Activated CD4-positive, CD25-positive, alpha-beta regulatory T cell treated with anti-CD3 and anti-CD28 coated beads, Interleukin-2, amount 50 U/mL, for 24 hours (primary cell): ENCODE data around the gene TBRG4.
"Not testable (repeated sequence)": the region's sequence is repeated elsewhere in the genome, so short reads cannot be mapped to it uniquely, and the experiment has no call there.

ENCODE experiments used
- ATAC-seq, 2 donors: fragments of 150-1000 bp; cut with Tn5 transposase; one replicate each; pipeline ENCODE4 v1.10.0; 2021; ENCODE audit warnings: mild to moderate bottlenecking in 1 of 2, moderate library complexity in 1 of 2

The TBRG4 gene

DNA sequence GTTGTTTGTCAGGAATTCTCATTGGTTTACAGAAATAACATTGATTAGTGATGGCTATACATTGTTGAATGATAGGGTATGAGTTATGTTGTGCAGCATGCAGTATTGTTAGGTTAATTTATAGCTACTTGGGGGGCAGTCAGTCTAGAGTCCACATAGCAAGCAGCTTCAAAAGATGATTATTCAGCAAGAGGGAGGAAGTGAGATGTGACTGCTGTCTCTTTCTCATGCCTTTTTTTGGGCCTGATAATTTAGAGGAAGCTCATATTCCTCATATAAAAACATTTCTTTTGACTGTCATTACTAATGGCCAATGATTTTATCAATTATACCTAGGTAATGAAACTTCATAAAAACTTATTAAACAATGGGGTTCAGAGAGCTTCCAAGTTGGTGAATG lies 3.4 kb upstream of the TBRG4 start:
- ATAC-seq, result no peak

DNA sequence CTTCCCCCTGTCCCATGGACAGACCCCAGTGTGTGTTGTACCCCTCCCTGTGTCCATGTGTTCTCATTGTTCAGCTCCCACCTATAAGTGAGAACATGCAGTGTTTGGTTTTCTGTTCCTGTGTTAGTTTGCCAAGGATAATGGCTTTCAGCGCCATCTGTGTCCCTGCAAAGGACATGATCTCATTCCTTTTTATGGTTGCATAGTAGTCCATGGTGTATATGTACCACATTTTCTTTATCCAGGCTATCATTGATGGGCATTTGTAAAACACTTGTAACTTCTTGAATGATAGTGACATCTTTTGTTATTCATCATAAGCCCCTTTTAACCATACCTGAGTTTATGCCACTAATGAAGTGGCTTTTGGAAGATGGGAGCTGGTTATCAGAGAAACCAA lies 2.8 kb upstream of the TBRG4 start:
- ATAC-seq, result not testable (repeated sequence)

DNA sequence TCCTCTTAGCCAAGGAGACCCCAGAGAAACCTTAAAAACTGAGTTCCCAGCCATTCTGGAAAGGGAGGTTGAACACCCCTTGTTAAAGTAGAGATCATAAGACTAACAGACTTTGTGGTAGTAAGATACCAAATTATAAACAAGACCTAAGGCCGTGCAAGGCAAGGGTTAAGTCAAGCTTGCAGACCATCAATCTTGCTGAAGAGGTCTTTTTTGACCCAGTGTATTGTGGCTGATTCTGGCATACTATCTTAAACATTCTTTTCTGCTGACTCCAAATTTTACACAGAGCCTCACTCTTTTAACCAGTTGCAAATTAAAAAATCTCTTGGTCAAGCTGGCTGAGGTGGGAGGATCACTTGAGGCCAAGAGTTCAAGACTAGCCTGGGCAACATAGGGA lies 1.2 kb upstream of the TBRG4 start:
- ATAC-seq, result no peak

DNA sequence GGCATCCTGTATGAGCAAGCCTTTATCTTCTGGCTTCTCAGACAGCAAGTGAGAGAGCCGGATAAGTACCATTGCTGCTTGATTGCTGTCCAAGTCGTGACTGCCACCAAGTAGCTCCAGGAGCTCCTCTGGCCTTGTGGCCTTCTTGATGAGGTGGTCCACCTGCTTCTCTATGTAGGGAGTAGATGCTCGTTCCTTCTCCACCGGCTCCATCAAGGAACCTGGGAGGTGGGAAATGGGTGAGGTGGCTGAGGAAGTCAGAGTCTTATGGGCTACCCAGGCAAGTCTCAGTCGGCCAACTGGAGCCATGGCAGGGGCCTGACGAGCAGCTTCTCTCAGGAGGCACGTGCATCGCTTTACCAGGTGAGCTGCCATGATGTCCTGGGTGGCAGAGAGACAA lies 2.6 kb downstream of the TBRG4 start:
- no peak for ATAC-seq

DNA sequence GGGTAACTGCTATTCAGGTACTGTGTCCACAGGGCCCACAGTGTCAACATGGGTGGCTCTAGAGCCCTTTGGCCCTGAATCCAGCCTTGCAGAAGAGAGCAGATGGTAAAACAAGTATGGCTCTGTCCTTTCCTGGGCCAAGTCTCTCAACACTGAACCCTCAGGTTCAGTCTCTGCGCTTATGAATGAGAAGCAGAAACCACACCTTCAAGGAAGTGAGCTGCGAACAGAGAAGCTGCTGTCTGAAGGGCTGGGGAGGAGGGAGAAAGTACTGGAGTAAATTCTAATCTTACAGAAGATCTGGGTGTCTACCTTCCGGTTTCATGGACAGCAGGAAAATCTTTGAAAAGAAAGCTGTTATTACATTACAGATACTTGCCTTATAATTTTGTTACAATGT lies 4.1 kb downstream of the TBRG4 start:
- ATAC-seq, result no peak

DNA sequence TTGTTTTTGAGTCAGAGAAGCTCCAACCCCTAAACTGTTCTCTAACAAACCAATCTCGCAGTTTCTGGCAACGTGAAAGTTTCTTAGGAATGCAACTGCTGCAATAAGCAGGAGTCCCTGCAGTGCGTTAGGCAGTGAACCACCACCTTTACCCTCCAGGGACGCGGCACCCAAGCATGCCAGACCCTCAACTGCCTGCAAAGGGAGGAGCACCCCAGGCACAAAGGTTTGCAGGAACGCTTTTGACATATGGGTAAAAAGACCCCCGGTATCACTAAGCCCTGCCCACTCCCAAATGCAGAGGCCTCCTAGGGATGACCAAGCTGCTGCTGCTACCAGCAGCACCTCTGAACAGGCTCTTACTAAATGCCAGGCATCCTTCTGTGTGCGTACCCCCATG lies 4.7 kb downstream of the TBRG4 start:
- ATAC-seq, result no peak

DNA sequence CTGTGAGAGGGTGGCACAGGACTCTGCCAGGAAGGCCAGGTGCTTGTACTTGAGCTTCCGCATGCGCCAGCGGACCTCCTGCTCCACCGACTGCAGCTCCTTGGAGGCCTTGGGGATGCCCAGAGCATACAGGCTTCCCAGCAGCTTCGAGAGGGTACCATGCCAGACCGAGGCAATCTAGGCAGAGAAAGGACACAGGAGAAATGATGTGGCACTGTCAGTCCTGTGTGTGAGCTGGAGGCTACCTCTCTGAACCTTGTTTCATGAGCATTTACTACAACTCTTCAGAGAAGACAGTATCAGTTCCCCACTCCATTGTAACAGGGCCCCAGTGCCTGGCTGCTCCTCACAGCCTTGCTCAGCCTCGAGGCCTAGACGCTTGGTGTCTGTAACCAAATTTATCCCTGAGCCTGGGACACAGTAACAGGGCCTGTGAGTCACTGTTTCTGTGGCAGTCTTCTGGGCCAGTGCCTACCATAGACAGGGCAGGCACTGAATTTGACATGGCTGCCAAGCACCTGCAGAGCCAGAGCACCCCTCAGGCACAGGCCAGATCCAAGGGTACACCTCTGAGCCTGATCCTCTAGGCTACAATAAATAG lies 5.8 kb downstream of the TBRG4 start:
- ATAC-seq, result peak in 1 of 2 donors; percentile 12

DNA sequence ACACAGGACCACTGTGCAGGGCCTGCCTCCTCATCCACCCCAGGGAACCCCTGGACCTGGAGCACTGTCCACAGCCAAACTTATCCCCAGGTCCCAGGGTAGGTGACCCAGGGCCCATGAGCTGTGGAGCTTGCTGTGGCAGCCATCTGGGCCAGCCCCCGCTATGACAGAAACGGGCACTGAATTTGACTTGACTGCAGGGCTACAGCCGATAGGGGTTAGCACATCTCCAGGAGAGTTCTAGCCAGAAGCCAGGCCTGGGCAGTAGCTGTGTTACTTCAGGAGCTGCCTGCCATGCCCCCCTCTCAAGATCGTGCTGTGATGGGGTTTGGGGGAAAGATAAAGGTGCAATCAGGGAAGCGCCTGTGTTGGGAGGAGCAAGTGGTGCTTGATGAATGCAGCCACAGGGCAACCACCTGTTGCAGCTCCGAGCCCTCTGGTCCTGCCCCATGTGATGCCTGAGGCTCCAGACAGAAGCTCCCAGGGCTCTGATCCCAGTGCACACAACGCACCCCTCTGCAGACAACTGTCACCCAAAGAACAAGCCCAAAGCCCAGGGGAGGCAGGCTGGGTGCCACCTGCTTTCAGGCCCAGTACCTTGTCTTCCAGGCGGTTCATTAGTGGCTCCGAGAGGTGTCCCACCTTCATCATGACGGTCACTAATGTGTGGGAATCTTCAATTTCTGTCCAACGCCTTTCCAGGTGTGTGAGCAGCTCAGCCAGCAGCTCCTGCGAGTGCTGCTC lies 6.5 kb downstream of the TBRG4 start:
- ATAC-seq, result no peak

DNA sequence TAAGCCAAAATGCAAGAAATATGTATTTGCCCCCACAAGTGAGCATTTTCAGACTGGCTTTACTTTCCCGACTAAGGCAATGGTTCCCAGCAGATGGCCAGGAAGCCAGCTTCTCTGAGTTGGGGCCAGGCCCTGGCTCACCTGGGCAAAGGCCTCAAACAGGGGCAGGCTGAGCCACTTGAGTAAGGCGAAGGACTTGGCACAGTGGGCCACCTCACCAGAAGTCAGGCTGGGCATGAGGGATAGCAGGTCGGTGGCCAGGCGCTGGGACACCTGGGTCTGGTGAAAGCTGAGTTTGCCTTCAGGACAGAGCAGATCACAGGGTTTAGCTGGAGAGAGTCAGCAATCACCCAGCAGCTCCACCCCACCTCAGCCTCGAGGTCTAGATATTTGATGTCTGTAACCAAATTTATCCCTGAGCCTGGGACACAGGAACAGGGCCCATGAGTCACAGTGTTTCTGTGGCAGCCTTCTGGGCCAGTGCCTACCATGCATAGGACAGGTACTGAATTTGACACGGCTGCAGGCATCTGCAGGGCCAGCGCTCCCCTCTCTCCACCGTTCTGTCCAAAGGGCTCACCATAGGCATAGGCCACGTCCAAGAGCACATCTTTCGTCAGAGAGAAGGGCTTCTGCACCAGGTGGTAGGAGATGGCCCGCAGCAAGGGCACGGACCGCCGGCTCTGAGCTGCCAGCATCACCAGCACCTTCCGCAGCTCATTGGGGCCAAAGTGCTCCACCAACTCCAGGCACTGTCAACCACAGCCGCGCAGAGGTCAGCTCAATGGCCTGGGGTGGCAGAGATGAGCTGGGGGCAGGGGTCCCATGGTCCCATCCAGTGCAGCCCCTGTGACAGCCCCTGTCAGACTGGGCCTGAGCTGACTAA lies 7.3 kb downstream of the TBRG4 start:
- no peak for ATAC-seq

DNA sequence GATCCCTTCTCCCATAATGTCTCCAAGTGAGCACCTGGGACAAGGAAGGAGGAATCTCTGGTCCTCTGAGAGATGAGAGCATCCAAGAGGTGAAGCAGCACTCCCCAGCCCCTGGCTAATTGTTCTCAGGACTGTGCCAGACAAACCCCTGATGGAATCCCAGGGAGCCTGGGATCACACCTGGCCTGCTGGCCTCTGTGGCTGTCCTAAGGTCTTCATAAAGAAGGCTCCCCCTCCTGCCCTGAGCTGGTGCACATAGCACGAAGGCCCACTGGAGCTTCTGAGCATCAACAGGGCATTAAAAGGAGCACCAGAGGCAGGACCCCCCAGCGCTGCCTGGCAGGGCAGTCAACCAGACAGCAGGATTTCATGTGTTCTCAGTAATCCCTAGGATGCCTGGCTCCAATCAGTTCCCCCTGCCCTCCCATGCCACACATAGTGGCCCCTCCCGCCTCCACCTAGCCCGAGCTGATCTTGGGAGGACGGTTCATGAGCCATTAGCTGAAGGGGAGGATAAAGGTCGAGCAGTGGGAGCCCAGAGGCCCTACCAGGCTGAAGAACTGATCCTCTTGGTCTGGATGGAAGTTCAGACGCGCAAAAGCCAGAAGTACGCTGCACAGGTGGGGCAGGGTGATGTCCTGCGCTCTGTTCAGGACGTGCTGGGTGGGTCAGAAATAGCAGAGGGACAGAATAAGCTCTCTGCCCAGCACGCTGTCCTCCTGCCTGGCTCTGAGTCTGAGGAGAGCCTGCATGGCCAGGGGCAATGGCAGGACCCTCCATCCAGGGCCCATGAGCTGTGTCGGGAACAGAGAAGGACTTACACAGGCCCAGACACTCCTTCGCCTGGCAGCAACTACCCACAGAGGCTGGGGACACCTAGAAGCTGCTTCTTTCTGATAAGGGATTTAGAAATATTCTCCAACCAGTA lies 8.4 kb downstream of the TBRG4 start:
- ATAC-seq, result no peak

DNA sequence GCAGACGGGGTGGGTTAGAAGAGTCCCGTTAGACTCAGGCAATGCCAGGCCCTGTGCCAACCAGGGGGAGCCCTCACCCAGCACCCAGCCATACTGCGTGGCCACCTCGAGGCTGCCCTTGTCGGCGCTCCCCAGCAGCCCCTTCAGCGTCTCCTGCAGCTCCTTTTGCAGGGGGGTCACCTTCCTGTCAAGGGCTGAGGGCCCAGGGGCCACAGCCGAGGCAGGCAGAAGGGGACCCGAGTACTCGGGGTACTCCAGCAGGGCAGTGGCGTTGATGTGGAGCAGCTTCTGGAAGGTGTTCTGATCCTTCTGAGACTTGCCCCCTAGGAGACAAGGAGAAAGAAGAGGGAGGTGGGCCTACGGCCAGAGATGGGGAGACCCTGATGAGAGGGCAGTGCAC lies 9.7 kb downstream of the TBRG4 start:
- ATAC-seq, result no peak

DNA sequence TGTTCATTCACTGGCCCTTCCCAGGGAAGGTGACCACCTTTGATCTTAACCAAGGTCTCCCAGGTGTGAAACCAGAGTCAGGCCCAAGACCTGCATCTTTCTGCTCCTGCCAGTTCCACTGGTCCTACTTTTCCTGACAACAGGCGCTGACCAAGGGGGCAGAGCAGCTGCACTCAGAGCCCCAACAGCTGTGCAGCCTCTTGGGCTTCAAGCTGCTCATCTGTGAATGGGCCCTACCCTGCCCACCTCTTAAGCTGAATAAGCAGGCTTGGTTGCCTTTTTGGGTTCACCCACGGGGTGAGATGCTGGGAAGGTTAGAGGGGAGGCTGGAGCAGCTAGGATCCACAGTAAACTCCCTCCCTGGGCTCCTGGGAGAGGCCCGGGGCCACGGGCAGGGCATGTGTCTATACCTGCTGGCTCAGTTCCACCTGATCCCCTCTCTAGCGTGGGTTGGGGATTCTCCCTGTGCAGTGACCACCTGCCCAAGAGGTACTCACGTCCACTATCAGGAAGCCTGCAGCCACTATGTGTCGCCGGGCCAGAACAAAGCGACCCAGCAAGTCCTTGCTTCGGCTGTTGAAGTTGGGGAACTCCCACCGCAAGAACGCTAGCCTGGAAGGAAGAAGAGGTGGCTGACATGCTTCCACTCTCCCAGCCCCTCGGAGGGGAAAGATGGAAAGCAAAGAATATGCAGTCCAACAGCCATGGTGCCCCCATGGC lies 10.6 kb downstream of the TBRG4 start:
- ATAC-seq, result no peak

DNA sequence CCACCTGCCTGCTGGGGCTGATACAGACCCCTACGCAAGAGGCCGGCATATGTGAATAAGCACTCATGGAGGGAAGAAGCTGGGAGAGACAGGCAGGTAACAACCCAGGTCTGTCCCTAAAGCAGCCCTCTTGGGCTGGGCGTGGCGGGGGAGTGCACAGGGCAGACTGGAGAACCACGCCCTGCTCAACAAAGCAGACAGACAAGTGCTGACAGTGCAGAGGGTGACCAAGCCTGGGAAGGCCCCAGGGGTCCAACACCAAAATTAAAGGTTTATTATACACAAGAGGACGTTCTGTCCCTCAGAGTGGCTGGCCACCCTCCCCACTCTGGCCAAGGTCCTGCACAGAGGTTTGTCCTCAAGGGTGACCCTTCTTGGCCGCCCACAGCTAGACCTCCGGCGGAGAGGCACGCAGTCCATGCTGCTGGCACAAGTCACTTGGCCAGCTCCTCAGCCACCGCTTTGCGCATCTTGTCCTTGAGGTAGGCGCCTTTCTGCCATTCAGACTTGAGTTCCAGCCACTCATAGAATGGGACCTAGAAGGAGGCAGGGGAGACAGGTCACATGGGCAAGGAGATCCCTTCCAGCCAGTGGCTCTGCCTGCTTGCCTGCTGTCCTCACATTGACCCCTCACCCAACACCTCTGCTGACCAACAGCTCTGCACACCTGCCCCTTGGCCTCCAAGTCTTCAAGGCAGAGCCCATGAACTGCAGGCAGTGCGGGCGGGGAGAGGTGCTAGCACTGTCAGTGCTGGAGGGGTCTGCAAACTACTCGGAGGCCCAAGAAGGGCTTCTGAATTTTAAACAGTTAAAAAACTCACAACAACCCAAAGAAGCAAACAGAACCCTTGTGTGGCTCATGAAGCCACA lies 11.4 kb downstream of the TBRG4 start:
- ATAC-seq, result peak in 1 of 2 donors; percentile 13

DNA sequence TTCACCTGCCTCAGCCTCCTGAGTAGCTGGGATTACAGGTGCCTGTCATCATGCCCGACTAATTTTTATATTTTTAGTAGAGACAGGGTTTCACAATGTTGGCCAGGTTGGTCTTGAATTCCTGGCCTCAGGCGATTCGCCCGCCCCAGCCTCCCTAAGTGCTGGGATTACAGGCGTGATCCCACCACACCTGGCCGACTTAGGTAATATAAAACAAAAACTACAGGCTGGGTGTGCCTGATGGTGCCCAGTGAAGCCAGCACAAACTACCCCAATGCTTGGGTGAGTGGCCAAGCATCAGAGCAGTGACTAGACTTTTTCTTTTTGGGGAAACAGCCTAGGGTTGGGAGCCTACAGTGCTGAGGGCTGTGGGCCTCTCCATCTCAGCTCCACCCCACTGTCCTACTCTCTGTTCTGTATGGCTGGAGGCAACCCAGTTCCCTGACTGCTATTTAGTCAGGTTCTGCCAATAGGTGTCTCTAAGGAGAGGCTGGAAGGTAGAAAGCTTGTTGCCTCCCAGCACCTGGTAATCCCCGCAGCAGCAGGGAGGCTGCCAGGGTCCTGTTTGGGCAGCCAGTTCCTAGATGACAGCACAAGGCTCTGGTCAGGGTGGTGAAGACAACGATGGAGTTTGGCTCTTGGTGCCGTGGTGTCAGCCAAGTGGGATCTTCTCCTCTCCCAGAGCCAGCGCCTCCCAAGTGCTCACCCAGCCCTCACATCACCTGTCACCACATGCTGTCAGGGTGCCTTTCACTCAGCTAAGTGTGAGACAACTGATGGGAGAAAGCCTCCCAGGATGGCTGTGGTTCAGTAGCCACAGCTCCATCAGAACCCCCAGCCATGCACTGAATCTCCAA lies 12.3 kb downstream of the TBRG4 start:
- peak in 1 of 2 donors; percentile 13 for ATAC-seq

DNA sequence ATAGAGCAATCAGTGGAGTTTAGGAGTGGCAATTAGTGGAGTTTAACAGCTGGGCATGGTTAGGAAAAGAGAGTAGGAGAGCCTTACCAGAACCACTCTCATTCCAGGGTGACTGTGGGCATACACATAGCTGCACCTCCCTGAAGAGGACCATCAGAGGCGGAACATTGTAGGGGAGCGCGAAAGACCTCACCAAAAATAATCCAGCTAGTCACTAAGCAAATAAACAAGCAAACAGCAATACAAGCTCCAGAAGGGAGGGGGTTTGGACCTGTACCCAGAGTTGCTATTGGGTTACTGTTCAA lies 18.6 kb downstream of the TBRG4 start:
- ATAC-seq, result no peak

DNA sequence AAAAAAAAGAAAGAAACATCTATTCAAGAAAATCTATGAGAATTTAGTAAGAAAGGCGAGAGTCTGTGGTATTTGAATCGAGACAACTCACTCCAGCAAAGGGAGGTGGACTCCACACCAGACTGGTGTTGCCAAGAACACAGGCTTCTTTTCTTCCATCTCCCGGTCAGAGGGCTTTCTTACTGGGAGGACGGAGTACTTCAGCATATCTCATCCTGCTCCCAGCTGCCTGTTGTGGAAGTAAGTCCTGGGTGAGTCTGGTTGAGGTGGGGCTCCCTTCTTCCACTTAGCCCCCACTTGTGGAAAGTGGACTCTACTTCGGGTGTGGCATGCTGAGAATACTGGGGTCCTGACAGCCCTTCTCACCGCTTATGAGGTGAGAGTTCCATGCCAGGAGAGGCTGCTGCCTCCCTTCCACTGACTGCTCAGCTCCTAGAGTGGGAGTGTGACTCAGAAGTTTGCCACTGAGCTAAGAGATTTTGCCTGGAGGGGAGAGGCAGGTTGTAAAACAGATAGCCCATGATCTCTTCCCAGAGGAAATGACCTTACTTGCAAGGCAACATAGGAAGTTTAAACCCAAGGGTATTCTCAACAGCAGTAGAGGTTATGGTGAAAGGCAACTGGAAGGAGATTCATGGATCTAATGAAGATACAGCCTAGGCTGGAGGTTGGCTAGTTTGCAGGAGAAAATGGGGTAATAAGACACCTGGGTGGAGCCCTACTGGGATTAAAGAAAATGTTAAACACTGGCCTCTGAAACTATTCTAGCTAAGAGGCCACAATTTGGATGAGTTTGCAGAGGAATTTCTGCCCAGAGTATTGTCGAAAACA lies 19.2 kb downstream of the TBRG4 start:
- ATAC-seq, result no peak

DNA sequence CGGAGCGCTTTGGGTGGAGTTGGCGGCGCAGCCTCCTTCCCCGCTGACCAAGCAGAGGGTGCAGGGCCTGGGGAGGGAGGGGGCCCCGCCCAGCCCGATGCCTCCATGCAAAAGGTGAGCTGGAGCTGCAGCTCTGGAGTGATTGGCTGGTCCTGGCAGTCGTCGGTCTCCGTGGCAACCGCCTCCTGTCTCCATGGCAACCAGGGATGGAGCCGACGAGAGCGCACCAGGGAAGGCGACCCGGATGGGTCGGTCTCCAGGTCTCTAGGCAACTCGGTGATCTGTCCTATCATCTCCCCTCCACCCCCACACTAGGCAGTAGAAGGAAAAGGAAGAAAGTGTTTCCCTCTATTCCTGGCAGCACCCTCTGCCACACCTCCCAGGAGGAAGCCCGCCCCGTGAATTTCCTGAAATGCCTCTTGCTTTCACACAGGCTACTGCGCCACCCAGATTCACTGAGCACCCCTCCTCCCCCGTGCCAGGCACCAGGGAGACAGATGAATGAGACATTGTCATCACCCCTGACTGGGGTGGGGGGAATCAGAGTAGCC lies 22.1 kb downstream of the TBRG4 start:
- peak; percentile 23 to 46 for ATAC-seq

DNA sequence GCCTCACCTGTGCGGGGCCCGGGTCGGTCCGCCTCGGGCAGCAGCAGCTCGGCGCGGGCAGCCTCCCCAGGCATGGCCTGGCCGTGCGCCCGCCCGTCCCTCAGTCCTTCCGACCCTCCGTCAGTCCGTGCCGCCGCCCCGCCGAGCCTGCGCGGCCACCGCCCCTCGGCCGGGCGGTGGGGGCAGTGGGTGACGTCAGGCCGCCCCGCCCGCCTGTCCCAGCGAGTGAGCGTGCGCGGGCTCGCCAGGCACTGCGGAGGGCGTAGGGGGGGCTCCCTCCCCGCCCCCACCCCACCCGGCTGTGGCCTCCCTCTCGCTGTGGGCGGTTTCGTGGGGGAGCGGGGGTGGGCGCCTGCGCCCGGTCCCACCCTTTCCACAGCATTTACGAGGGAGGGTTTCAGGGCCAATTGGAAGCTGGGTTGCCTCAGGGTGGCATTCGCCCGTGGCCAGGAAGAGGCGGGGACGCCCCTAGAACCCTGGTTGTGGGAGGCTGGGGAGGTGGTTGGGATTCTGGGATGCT lies 22.6 kb downstream of the TBRG4 start, which contains the start of gene NACAD:
NACAD (minus strand) TSS at position 149 of the 520 bp plus-strand sequence; CDS start at position 74, 75 bp downstream.
- peak; percentile 42 to 48 for ATAC-seq
